K562 (cell line): ENCODE results near the gene RAVER2. TPM values are rescaled to one million over a fixed set of nuclear protein-coding genes. Genes with fewer than 3 reads are reported as not detected.

Source experiments
- ATAC-seq: fragments of 200-7000 bp; cut with Tn5 transposase; 3 replicates; pipeline ENCODE4 v1.9.1; 2020; ENCODE audit warnings: moderate library complexity
- BruUV-seq: library from RNA; stranded (reverse); fragments of 400-500 nt; replicated peaks from 2 replicates; lab custom pipeline; 2021; lab: Mats Ljungman, UMichigan
- CTCF ChIA-PET: fragments of 300-600 bp; formaldehyde crosslinking; extraction: SDS; loops from one replicate; lab custom pipeline; 2021; ENCODE audit warnings: low intra/inter-chr PET ratio; lab: Yijun Ruan, JAX
- POLR2A ChIA-PET: fragments of 300-600, 350-650 bp; sonication (Branson Sonifier 250); formaldehyde crosslinking; extraction: SDS; loops from one replicate; lab custom pipeline; 2021; ENCODE audit warnings: antibody characterized with exemption, inconsistent platforms; lab: Yijun Ruan, JAX
- DNase-seq, 4 experiments: peaks; one replicate each; pipeline versions ENCODE4 v3.0.0 to v3.0.0-alpha.2; 2011 to 2018; ENCODE audit warnings: low spot score in 3 of 4, mixed read lengths in 3 of 4; ENCODE audit errors: extremely low read depth in 1 of 4
- FAIRE-seq: peaks from 2 replicates; lab custom pipeline; 2011; peaks lifted over from hg19 to GRCh38; lab: Jason Lieb, UNC
- H2AFZ ChIP-seq: 2 replicates; pipeline ENCODE4 v1.6.0; 2011; ENCODE audit warnings: low read depth, low read length, control low read depth, inconsistent platforms
- H3K27ac ChIP-seq: fragments of 200-600 bp; 3 replicates; pipeline ENCODE4 v1.8.0; 2011; ENCODE audit warnings: low read depth, mild to moderate bottlenecking, control low read depth, inconsistent platforms, low read length, moderate library complexity, mixed read lengths; ENCODE audit errors: extremely low read depth
- H3K27me3 ChIP-seq, 2 experiments: fragments of 300-600 bp in 1 of 2; 2 replicates in 1 of 2; 3 replicates in 1 of 2; pipeline versions ENCODE4 v1.6.0 to v1.8.0; 2011; ENCODE audit warnings: inconsistent platforms in 2 of 2, low read length in 2 of 2, mild to moderate bottlenecking in 1 of 2, mixed read lengths in 1 of 2, moderate library complexity in 1 of 2; ENCODE audit not compliant: control insufficient read depth in 2 of 2, insufficient read depth in 2 of 2
- H3K36me3 ChIP-seq: fragments of 300-600 bp; 3 replicates; pipeline ENCODE4 v1.8.0; 2011; ENCODE audit warnings: mild to moderate bottlenecking, low read length, inconsistent platforms; ENCODE audit not compliant: control insufficient read depth, insufficient read depth
- H3K4me1 ChIP-seq, 2 experiments: fragments of 200-600 bp in 1 of 2; replicated peaks in 1 of 2; 2 replicates in 1 of 2; 3 replicates in 1 of 2; pipeline versions ENCODE4 v1.5.1 to v1.8.0; 2011; ENCODE audit warnings: inconsistent platforms in 2 of 2, low read length in 2 of 2, mild to moderate bottlenecking in 1 of 2, mixed read lengths in 1 of 2, moderate library complexity in 1 of 2; ENCODE audit not compliant: control insufficient read depth in 2 of 2, insufficient read depth in 2 of 2
- H3K4me2 ChIP-seq: 2 replicates; pipeline ENCODE4 v1.6.1; 2011; ENCODE audit warnings: low read length, control low read depth, inconsistent platforms, mixed read lengths; ENCODE audit not compliant: insufficient read depth
- H3K4me3 ChIP-seq: fragments of 200-600 bp; sonication (generic), shearing (Covaris generic); 2 replicates; pipeline ENCODE4 v1.5.1; 2016; ENCODE audit warnings: control low read depth, inconsistent platforms
- H3K79me2 ChIP-seq: fragments of 200-600 bp; 3 replicates; pipeline ENCODE4 v1.8.0; 2011; ENCODE audit warnings: low read length, inconsistent platforms; ENCODE audit not compliant: control insufficient read depth, insufficient read depth
- H3K9ac ChIP-seq, 2 experiments: 2 replicates each; pipeline versions ENCODE4 v1.6.0 to v1.6.1; 2011; ENCODE audit warnings: low read depth in 2 of 2, low read length in 2 of 2, control low read depth in 1 of 2, inconsistent platforms in 1 of 2, mild to moderate bottlenecking in 1 of 2, mixed read lengths in 1 of 2; ENCODE audit not compliant: insufficient read depth in 1 of 2
- H3K9me1 ChIP-seq: one replicate; pipeline ENCODE4 v1.6.0; 2011; ENCODE audit warnings: inconsistent platforms, mild to moderate bottlenecking, low read length, moderate library complexity; ENCODE audit not compliant: control insufficient read depth, insufficient read depth
- H3K9me3 ChIP-seq: replicated peaks from 2 replicates; pipeline ENCODE4 v1.5.1; 2011; ENCODE audit warnings: low read depth, low read length, inconsistent platforms; ENCODE audit not compliant: control insufficient read depth, insufficient read depth
- H4K20me1 ChIP-seq: replicated peaks from 2 replicates; pipeline ENCODE4 v1.6.1; 2011; ENCODE audit warnings: low read length, inconsistent platforms, mixed read lengths; ENCODE audit not compliant: control insufficient read depth, insufficient read depth
- DACH1 ChIP-seq: fragments of 450-650 bp; IDR thresholded peaks from 2 replicates; pipeline ENCODE4 v1.6.1; 2018; ENCODE audit not compliant: partially characterized antibody
- EP400 ChIP-seq: fragments of 450-650 bp; IDR thresholded peaks from 2 replicates; pipeline ENCODE4 v1.6.1; 2017; ENCODE audit warnings: antibody characterized with exemption, mild to moderate bottlenecking, moderate library complexity
- GATAD2A ChIP-seq: fragments of 450-650 bp; IDR thresholded peaks from 2 replicates; pipeline ENCODE4 v1.6.1; 2017
- MCM3 ChIP-seq: fragments of 450-650 bp; IDR thresholded peaks from 2 replicates; pipeline ENCODE4 v1.6.1; 2016
- MEF2D ChIP-seq: conservative IDR thresholded peaks from 2 replicates; pipeline ENCODE4 v1.6.1; 2016; ENCODE audit warnings: low read depth, missing genetic modification characterization, missing compliant biosample characterization
- NR2F6 ChIP-seq: fragments of 450-650 bp; formaldehyde crosslinking; IDR thresholded peaks from 2 replicates; pipeline ENCODE4 v1.4.0; 2020; ENCODE audit warnings: mild to moderate bottlenecking
- TAF1 ChIP-seq: IDR thresholded peaks from 2 replicates; pipeline ENCODE4 v1.6.1; 2011; ENCODE audit warnings: mild to moderate bottlenecking, low read length, moderate library complexity; ENCODE audit not compliant: insufficient read depth, control insufficient read depth, severe bottlenecking; ENCODE audit errors: extremely low read depth
- TRIM28 ChIP-seq: fragments of 450-650 bp; IDR thresholded peaks from 2 replicates; pipeline ENCODE4 v1.6.1; 2017
- ZEB2 ChIP-seq: fragments of 450-650 bp; IDR thresholded peaks from 2 replicates; pipeline ENCODE4 v1.6.1; 2016
- ZNF780A ChIP-seq: fragments of 250-450 bp; sonication (Bioruptor Pico); IDR thresholded peaks from 2 replicates; pipeline ENCODE4 v1.5.0; 2021; ENCODE audit warnings: mild to moderate bottlenecking
- WGBS: fragments of 100-300 bp; shearing (Covaris generic); methylation state at CpG from one replicate; pipeline ENCODE4 v1.1.6; 2016; ENCODE audit warnings: low coverage, mixed read lengths; ENCODE audit not compliant: insufficient coverage; ENCODE audit errors: missing lambda C conversion rate; 5-methylcytosine and 5-hydroxymethylcytosine counted together
- in situ Hi-C: fragments of 300-500 bp; cut with MboI; formaldehyde crosslinking; loops from 4 replicates; pipeline ENCODE4 v1.15.0; 2018; ENCODE audit warnings: inconsistent platforms, mixed read lengths
- intact Hi-C: fragments of 100-400 bp; cut with micrococcal nuclease; formaldehyde crosslinking; loops from 2 replicates; pipeline ENCODE4 v1.14.2; 2022
- polyA plus RNA-seq, 8 experiments: library from polyadenylated mRNA; depleted of rRNA in 4 of 8; stranded (reverse) in 5 of 8; unstranded in 3 of 8; fragments of >200 nt; fragmentation: Nextera tagmentation in 2 of 8; fragmentation: Illumina TruSeq in 1 of 8; extraction: Ambion mirVana in 2 of 8; extraction: Trizol in 1 of 8; gene quantifications; 2 replicates each; pipeline versions ENCODE4 v1.2.1 to v1.2.3, GENCODE V29; 2011 to 2014; ENCODE audit warnings: inconsistent platforms in 1 of 8, missing spikeins in 1 of 8
- total RNA-seq, 7 experiments: library from RNA; depleted of rRNA in 6 of 7; stranded (reverse); fragments of >200 nt in 6 of 7; fragmentation: Illumina TruSeq in 2 of 7; extraction: Trizol in 2 of 7; gene quantifications; 2 replicates each; pipeline versions ENCODE4 v1.2.1 to v1.2.3, GENCODE V29; 2011 to 2021; ENCODE audit warnings: low replicate concordance in 1 of 7
- TF ChIP-seq, protein P1 (sequence below): sonication (generic); formaldehyde crosslinking; IDR thresholded peaks from 2 replicates; pipeline ENCODE4 v1.8.0; 2022; ENCODE audit warnings: mild to moderate bottlenecking, missing genetic modification reagents
- TF ChIP-seq, protein P2 (sequence below): sonication (generic); formaldehyde crosslinking; IDR thresholded peaks from 2 replicates; pipeline ENCODE4 v1.8.1; 2023; ENCODE audit warnings: mild to moderate bottlenecking, missing genetic modification reagents
- TF ChIP-seq, protein P3 (sequence below): fragments of 150-350 bp; IDR thresholded peaks from 2 replicates; pipeline ENCODE4 v1.6.1; 2014; ENCODE audit warnings: low read depth, mild to moderate bottlenecking, low read length, borderline replicate concordance
- TF ChIP-seq, protein P4 (sequence below): sonication (generic); formaldehyde crosslinking; IDR thresholded peaks from 2 replicates; pipeline ENCODE4 v1.8.0; 2022; ENCODE audit warnings: mild to moderate bottlenecking, missing genetic modification reagents
- TF ChIP-seq, protein P5 (sequence below): fragments of 450-650 bp; IDR thresholded peaks from 2 replicates; pipeline ENCODE4 v1.6.1; 2016; ENCODE audit warnings: low read depth, mild to moderate bottlenecking, moderate library complexity
- TF ChIP-seq, protein P6 (sequence below): sonication (generic); IDR thresholded peaks from 2 replicates; pipeline ENCODE4 v1.6.1; 2016

The RAVER2 gene
- total and polyA plus RNA-seq, 9 of the 15 experiments (the other 6 are each of a cell fraction or from before 2014, with no cell fraction given): 1.8 to 6.1 (median 4.4) TPM

DNA sequence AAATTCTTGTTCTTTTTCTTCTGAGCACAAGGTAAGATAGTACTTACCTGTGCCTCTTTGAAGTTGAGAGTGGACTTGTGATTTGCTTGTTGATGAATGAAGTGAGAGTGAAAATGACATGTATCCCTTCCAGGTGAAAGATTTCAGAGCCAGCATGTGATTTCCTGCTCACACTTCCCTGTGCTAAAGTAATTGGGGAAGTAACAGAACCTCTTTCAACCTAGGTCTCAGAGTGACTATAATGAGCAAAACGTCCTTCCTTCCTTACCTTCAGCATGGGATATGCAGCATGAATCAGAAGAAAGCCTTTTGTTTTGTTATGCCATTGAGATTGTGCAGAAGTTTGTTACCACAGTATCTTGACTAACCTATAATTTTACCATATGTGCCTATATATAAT, 24.6 kb downstream of the RAVER2 start (continued):
- TF ChIP-seq, protein P1, sequence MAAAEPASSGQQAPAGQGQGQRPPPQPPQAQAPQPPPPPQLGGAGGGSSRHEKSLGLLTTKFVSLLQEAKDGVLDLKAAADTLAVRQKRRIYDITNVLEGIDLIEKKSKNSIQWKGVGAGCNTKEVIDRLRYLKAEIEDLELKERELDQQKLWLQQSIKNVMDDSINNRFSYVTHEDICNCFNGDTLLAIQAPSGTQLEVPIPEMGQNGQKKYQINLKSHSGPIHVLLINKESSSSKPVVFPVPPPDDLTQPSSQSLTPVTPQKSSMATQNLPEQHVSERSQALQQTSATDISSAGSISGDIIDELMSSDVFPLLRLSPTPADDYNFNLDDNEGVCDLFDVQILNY (CRISPR knock-in tag): no peak
- TF ChIP-seq GATAD2A: no peak
- no peak for TF ChIP-seq TRIM28
- no peak for TF ChIP-seq MCM3
- TF ChIP-seq NR2F6: no peak
- TF ChIP-seq TAF1: no peak
- TF ChIP-seq, protein P2, sequence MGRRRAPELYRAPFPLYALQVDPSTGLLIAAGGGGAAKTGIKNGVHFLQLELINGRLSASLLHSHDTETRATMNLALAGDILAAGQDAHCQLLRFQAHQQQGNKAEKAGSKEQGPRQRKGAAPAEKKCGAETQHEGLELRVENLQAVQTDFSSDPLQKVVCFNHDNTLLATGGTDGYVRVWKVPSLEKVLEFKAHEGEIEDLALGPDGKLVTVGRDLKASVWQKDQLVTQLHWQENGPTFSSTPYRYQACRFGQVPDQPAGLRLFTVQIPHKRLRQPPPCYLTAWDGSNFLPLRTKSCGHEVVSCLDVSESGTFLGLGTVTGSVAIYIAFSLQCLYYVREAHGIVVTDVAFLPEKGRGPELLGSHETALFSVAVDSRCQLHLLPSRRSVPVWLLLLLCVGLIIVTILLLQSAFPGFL (CRISPR knock-in tag): no peak

DNA sequence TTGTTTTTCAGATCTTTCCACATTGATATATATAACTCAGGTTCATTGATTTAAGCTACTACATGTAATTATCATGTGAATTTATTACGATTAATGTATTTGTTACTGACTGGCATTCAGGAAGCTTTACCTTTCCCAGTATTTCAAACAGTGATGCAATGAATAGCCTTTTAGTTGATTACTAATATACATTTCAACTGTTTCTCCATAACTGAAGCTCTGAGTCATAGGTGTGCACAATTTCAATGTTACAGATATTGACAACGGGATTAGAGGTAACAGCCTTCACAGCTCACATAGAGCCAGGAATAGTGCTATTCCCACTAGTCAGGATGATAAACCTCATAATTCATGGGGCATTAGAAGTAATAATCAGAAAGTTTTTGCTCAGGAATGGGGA, 25.1 kb downstream of the RAVER2 start:
- WGBS: 25% methylated on average over 2 of the region's 2 CpGs
- no peak overlapping the region for H3K27ac ChIP-seq
- H3K9me3 ChIP-seq: no peaks in the 10 kb centered on the region
- TF ChIP-seq, protein P3, sequence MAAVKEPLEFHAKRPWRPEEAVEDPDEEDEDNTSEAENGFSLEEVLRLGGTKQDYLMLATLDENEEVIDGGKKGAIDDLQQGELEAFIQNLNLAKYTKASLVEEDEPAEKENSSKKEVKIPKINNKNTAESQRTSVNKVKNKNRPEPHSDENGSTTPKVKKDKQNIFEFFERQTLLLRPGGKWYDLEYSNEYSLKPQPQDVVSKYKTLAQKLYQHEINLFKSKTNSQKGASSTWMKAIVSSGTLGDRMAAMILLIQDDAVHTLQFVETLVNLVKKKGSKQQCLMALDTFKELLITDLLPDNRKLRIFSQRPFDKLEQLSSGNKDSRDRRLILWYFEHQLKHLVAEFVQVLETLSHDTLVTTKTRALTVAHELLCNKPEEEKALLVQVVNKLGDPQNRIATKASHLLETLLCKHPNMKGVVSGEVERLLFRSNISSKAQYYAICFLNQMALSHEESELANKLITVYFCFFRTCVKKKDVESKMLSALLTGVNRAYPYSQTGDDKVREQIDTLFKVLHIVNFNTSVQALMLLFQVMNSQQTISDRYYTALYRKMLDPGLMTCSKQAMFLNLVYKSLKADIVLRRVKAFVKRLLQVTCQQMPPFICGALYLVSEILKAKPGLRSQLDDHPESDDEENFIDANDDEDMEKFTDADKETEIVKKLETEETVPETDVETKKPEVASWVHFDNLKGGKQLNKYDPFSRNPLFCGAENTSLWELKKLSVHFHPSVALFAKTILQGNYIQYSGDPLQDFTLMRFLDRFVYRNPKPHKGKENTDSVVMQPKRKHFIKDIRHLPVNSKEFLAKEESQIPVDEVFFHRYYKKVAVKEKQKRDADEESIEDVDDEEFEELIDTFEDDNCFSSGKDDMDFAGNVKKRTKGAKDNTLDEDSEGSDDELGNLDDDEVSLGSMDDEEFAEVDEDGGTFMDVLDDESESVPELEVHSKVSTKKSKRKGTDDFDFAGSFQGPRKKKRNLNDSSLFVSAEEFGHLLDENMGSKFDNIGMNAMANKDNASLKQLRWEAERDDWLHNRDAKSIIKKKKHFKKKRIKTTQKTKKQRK: no peak
- no peak for TF ChIP-seq ZEB2
- TF ChIP-seq, protein P4, sequence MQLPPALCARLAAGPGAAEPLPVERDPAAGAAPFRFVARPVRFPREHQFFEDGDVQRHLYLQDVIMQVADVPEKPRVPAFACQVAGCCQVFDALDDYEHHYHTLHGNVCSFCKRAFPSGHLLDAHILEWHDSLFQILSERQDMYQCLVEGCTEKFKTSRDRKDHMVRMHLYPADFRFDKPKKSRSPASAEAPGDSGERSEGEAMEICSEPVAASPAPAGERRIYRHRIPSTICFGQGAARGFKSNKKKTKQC (CRISPR knock-in tag): no peak
- TF ChIP-seq, protein P5, sequence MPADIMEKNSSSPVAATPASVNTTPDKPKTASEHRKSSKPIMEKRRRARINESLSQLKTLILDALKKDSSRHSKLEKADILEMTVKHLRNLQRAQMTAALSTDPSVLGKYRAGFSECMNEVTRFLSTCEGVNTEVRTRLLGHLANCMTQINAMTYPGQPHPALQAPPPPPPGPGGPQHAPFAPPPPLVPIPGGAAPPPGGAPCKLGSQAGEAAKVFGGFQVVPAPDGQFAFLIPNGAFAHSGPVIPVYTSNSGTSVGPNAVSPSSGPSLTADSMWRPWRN: no peak
- TF ChIP-seq, protein P6, sequence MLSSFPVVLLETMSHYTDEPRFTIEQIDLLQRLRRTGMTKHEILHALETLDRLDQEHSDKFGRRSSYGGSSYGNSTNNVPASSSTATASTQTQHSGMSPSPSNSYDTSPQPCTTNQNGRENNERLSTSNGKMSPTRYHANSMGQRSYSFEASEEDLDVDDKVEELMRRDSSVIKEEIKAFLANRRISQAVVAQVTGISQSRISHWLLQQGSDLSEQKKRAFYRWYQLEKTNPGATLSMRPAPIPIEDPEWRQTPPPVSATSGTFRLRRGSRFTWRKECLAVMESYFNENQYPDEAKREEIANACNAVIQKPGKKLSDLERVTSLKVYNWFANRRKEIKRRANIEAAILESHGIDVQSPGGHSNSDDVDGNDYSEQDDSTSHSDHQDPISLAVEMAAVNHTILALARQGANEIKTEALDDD: no peak
- TF ChIP-seq MEF2D (tag): no peak
- TF ChIP-seq EP400: no peak
- no peak for TF ChIP-seq ZNF780A
- TF ChIP-seq DACH1: no peak

More for the DNA sequence above, 25.1 kb downstream of the RAVER2 start:
- no peaks in the 10 kb centered on the region for H3K79me2 ChIP-seq
- BruUV-seq: no TSS peak
- no peak for ATAC-seq
- intact Hi-C loops: no loop called here
- no peaks in the 10 kb centered on the region for H3K9me1 ChIP-seq
- H3K36me3 ChIP-seq: no peaks in the 10 kb centered on the region
- DNase-seq: no peak
- H4K20me1 ChIP-seq: no peaks in the 10 kb centered on the region
- no peak overlapping the region for H2AFZ ChIP-seq
- H3K4me1 ChIP-seq: no peaks in the 10 kb centered on the region
- ChIA-PET CTCF (no interaction called here), POLR2A (no interaction called here)
- FAIRE-seq: no peak
- H3K4me2 ChIP-seq: no peak overlapping the region
- in situ Hi-C loops: no loop called here
- H3K4me3 ChIP-seq: no peak overlapping the region
- no peak overlapping the region for H3K9ac ChIP-seq
- no peaks in the 10 kb centered on the region for H3K27me3 ChIP-seq
